ENCODE data around the gene MACROD2.
"Not testable (repeated sequence)": the region's sequence is repeated elsewhere in the genome, so short reads cannot be mapped to it uniquely, and the experiment has no call there.

Gene MACROD2

DNA sequence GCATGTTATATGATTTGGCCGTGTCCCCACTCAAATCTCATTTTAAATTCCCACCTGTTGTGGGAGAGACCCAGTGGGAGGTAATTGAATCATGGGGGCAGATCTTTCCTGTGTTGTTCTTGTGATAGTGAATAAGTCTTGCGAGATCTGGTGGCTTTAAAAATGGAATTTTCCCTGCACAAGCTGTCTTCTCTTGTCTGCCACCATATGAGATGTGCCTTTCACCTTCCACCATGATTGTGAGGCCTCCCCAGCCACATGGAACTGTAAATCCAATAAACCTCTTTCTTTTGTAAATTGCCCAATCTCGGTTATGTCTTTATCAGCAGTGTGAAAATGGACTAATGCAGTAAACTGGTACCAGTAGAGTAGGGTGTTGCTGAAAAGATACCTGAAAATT, 986.2 kb downstream of the MACROD2 start:
- DNase-seq, result not testable (repeated sequence)

DNA sequence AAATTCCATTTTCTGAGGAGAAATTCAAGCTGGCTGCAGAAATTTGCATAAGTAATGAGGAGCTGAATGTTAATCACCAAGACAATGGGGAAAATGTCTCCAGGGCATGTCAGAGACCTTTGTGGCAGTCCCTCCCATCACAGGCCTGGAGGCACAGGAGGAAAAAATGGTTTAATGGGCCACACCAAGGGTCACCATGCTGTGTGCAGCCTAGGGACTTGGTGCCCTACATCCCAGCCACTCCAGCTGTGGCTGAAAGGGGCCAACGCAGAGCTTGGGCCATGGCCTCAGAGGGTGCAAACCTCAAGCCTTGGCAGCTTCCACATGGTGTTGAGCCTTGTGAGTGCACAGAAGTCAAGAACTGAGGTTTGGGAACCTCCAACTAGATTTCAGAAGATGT, 987.0 kb downstream of the MACROD2 start:
- DNase-seq, result not testable (repeated sequence)

DNA sequence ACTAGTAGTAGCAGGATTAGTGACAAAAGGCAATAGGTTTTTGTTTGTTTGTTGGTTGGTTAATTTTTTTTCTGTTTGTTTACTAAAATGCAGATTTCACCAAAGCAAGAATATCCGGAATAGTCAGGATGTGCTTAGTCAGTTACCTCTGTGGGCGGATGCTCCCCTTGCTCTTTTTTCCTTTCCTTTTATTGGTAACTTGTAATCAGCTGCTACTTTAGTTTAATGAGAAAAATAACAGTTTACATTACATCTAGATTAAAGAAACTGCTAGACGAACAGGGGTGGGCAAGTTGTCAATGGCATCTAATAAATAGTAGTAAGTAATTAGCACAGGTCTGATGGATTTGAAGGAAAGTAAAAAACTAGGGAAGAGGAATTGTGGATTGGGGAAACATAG, 989.0 kb downstream of the MACROD2 start:
- no peak for DNase-seq

DNA sequence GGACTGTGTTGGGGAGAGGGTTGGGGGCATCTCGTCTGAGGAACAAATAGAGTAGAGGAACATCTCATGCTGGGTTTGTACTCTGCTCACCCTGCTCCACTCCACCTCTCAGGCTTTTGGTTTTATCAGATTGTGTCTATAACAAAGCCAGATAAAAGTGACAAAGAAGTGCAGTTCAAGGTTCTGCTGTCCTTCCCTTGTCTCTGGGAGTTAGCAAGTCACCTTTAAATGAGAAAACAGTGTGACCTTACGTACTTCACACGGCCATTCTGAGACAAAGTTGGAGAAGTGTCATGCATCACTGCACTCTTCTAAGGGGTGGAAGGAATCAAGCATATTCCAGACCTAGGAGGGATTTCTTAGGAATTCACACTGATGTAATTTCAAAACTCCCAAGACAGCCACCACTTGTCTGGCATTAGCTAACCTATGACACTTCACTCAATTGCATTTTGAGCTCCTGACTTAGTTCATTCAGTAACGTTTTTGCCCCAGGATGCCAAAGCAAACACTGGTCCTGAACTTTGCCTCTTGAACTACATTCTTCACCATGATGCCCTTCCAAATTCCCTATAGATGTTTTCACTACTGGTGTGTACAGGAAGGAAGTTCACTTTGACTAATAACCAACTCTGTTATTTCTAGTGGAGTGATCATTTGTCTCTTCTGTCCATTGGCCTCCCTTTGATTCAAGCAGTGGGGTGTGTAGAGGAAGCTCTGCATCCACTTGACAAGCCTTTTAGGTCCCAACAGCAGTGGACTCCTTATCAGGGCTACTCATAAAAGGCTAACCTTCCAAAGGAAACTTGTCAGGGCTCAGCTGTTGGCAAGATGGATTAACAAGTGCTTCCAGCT, 989.7 kb downstream of the MACROD2 start:
- no peak for DNase-seq

DNA sequence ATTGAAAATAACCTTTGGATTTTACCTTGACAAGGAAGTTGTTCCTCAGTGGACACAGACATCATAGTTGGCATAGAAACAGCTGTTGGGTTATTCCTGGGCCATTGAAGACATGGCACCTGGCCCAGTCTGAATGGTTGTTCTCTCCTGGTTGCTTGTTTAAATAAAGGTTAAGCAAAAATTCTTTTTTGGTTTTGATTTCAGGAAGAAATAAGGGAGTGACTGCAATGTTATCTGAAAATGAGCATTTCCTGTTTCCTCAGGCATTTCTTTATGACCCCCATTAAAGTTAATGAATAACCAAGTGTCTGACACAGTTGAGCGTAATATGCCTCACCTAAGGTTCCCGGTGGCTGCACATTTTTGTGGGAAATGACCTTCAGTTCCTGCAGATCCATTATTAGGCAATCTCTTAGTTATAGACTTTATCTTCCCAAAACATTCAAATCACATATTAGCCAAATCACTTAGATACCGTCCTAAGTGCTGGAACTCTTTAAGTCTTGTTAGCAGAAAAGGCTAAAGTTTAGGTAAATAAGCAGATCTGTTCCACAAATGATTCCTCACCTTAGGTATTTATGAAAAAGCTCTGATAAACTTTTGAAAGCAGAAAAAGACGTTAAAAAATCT, 990.8 kb downstream of the MACROD2 start:
- no peak for DNase-seq

DNA sequence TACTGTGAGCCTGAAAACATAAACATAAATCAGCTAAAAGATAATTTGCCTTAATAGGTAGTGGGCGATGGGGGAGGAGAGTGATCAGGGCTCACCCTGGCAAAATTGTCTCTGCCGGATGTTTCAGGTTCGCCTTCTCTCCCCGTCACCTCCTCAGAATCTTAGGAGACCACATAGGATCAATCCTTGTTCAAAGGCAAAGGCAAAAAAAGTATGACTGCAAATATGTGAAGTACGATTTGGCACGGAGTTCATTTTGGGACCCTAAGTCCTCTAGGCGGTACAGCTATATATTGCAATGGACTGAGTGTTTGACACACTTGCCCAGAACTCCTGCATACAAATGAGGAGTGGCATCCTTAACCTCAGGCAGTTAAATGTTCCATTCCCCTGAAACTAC, 991.3 kb downstream of the MACROD2 start:
- no peak for DNase-seq

DNA sequence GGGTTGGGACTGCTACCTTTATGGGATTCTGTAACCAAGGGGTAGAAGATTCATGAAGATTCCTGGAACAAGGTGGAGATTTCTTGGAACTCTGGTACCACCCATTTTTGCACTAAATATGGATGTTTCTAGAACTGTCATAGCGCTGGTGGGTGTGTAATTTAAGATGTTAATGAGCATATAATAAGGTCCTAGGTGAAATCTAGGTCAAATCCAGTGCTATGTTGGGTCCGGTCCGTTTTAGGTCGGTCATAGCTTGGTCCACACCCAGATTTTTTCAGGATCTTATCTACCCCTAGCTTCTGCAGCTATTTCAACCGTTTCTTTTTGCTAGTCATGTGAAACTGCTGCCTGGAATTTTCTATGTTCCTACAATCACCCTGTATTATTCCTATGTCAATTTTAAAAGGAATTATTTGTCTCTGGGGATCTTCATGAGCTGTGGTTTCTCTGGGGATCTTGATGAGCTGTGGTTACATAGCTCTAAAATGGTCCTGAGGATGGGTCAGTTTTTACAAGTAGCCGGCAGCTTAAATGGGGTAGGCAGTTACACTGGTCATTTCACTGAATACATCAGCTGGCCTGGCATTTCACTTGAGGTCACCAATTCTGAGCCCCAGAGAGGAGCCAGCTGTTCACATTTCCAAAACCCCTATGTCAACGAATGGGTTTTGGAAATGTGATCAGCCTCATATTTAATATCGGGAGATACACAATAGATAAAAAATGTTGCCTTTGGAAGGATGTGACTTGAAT, 994.4 kb downstream of the MACROD2 start:
- no peak for DNase-seq

DNA sequence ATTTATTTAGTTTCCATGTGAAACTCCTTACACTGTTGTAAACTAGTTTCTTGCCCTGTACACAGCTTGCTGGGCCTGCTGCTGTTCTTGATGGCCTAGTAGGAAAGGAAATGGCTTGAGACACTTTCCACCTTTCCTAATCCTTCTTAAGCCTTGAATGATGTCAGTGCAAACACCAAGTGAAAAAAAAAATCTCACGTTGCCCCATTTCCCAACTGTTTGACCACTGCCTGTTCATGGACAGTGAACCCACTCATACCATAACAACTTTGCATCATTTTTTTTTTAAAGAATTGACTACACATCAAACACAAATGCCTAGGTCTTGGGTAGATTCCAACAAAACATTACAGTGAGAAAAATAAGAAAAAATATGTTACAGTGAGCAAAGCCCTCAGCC, 995.7 kb downstream of the MACROD2 start:
- DNase-seq, result no peak

DNA sequence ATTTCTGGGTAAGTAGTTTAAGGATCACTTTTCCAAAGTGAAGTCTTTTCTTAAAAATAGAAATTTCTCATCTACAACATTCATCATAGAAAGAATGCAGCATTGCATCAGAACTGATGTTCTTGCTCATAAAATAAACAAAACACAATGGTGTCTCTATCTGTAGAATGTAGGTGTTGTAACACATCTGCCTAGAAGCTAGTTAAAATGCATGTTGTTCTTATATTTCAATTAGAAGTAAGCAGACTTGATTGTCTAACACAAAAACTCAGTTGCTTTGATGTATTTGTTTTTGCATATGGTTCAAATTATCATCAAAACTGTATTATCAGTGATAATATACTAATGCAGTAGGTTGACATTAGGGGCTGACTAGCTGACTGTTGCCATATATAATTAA, 996.8 kb downstream of the MACROD2 start:
- no peak for DNase-seq

DNA sequence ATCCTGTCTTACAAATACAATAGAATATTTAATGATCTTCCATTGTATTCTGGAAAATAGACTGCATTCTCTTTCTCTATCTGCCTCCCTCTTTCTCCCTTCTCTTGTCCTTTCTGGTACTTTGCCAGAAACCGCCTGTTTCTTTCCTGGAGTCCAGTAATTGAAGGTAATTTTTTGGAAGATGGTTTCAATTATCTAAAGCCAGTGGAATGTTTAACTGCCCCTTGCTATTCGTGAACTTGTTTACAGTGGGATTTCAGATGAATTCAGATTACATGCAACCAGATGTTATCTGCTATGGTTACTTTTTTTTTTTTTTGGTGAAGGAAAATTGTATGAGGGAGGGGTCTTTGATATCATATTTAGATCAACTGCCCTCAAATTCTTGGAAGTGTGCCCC, 997.6 kb downstream of the MACROD2 start:
- DNase-seq, result no peak

DNA sequence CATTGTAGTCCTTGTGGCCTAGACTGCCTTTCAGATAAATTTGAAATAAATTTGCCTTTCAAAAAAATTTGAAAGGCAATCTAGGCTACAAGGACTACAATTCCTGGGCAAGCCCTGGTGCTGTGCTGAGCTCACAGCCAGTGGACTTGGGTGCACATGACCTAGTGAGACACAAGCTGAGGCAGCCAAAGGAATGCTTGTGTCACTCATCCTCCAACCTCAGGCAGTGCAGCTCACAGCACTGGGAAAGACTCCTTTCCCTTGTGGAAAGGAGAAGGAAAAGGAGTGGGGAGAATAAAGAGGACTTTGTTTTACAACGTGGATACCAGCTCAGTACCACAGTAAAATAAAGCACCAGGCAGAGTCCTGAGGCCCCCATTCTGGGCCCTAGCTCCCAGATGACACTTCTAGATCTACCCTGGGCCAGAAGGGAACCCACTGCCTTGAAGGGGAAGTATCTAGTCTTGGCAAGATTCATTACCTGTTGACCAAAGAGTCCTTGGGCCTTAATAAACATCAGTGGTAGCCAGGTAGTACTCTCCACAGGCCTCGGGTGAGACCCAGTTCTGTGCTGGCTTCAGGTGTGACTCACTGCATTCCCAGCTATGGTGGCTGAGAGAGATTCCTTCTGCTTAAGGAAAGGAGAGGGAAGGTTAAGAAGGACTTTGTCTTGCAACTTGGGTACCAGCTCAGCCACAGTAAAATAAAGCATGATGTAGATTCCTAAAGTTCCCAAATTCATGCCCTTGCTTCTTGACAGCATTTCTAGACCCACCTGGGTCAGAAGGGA, 1001.8 kb downstream of the MACROD2 start:
- no peak for DNase-seq

DNA sequence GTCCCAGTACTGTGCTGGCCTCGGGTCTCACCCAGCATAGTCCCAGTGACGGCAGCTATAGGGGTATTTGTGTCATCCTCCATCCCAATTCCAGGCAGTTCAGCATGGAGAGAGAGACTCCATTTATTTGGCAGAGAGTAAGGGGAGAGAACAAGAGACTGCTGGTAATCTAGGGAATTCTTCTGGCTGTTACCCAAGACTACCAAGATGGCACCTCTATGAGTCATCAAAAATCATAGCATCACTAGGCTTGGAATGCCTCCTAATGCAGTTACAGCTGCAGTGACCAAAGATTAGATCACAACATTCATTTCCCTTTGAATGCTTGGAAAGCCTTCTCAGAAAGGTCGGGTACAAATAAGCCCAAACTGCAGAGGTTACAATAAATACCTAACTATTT, 1002.5 kb downstream of the MACROD2 start:
- DNase-seq, result no peak

DNA sequence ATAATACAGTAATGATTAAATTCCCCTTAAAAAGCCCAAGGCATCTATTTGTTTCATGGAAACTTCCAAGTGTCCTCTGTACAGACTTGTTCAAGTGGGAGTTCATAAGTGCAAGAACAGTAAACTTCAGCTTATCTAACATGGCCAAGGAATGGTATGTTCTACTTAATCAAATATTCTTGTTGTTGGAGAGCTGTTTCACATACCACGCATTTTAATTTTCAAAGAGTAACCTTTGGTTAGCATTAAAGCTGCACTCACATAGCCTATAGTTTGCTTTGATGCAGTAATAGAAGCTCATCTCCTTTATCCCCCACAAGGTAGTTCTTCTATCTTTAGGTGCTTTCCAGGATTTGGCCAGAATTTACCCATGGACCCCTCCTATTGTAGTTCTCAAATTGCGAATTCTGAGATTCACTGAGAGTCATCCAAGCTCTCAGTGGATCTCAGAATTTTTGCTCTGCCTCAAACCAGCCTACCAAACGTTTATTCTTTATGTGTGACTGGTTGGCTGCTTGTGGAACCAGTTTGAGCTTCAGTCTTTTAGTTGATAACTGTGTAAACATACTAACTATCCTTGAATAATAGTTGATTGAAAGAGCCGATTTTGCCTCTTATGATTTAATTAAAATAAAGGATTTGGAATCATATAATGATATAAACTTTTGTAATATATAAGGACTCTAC, 1010.1 kb downstream of the MACROD2 start:
- DNase-seq, result no peak

DNA sequence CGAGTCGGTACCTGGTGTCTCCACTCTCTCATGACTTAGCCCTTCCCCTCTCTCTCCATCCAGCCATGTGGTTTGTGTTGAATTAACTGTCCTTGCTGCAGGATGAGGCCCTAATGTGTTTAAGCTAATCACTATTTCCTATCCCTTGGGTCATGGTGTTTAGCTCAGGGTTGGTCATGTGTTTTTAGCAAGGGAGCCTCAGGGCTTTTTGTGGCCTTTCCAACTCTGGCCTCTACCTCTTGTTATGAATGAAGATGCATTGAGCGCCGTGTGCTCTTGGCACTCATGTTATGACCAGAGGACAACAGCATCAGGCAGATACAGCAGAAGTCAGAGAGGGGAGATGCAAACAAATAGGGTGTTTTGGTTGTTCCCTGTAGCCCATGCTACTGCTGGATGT, 1016.3 kb downstream of the MACROD2 start:
- no peak for DNase-seq

DNA sequence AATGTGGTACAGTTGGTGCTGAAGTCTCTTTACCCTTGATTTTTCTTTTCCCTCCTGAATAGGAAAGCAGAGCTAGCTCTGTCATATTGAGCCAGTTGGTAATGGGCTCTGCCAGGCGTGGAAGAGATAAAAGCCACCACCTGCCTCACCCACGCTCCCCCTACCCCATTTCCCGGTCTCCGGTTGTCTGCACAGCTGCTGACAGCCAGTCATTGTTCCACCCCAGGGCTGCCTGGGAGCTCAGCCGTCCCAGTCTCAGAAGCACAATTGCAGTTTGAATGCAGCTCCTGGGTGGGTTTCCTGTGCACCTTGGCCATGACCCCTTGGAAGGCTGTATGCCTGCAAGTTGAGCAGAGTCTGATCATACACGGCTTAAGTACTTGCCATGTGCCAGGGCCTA, 1017.2 kb downstream of the MACROD2 start:
- no peak for DNase-seq

DNA sequence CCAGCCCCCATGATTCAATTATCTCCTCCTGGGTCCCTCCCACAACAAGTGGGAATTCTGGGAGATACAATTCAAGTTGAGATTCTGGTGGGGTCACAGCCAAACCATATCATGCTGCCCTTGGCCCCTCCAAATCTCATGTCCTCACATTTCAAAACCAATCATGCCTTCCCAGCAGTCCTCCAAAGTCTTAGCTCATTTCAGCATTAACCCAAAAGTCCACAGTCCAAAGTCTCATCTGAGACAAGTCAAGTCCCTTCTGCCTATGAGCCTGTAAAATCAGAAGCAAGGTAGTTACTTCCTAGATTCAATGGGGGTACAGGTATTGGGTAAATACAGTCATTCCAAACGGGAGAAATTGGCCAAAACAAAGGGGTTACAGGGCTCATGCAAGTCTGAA, 1021.6 kb downstream of the MACROD2 start:
- not testable (repeated sequence) for DNase-seq

DNA sequence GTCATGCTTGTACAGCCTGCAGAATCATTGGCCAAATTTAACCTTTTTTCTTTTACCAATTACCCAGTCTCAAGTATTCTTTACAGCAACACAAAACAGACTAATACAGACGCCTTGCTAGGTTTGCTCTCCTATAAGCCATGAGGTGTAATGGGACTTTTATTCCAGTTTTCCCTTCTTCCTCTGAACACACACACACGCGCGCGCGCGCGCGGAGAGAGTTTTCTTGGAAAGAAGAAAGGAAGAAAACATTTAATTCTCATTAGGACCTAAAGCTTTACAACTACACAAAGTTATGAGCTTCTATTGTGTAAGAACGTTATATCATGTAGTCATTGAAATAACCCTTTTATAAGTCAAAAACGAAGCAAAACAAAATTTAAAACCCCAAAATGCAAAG, 1023.6 kb downstream of the MACROD2 start:
- DNase-seq, result no peak

DNA sequence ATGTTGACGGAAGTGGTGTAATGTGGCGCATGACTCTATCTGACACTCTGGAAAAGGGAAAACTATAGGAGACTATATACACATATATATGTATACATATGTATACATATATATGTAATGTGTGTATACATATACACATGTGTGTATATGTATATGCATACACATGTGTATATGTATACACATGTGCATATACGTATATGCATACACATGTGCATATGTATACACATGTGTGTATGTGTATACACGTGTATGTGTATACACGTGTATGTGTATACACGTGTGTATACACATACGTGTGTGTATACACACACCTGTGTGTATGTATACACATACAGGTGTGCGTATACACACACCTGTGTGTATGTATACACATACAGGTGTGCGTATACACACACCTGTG, 1025.5 kb downstream of the MACROD2 start:
- no peak for DNase-seq

DNA sequence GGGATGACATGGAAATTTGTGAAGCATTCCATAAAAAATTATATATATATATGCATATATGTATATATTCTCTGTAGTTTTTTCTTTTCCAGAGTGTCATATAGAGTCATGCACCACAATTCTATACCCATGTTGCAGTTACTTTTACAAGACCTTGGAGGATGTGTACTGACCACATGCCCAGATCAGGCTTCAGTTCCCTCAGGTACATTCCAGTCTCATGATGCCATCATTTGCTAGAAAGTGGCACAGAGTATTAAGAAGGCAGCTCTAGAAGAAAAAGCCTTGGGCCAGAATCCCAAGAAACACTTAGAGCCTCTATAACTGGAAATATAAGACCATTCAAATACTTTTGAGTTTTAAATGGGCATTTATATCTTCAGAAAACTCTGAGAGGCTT, 1027.6 kb downstream of the MACROD2 start:
- no peak for DNase-seq

DNA sequence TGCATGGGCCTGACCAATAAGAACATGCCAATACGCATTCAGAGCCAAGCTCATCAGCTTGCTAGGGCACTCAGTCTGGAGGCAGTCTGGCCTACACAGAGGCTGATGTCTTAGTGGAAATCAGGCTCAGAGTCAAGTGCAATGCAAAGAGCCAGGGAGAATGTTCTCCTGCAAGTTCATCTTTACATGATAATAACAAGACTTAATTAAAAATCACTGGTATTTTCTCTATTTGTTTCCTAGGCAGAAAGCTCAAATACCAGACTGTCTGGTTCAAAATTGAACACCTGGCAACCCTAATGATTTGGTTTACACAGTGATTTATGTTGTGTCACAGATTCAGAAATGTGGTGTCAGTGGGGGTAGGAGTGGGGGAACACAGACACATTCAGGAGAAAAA, 1031.4 kb downstream of the MACROD2 start:
- DNase-seq, result no peak

DNA sequence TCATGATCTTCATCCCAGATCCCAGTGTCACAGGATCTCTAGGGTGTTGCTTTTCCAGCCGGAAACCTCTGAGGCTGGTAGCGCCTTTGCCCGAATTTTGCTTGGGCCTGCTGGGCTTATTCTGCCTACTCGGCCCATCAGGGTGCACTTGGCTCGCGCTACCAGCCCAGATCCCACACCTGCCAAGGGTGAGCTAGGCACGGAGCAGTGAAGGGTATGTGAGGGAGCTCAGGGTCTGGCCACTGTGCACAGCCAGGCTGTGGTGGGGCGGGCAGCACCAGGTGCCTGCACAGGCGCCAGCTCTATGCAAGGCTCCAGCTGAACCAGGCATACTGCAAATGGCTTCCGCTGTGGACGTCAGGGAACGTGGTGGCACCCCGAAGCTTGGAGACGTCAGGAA, 1035.5 kb downstream of the MACROD2 start:
- no peak for DNase-seq

DNA sequence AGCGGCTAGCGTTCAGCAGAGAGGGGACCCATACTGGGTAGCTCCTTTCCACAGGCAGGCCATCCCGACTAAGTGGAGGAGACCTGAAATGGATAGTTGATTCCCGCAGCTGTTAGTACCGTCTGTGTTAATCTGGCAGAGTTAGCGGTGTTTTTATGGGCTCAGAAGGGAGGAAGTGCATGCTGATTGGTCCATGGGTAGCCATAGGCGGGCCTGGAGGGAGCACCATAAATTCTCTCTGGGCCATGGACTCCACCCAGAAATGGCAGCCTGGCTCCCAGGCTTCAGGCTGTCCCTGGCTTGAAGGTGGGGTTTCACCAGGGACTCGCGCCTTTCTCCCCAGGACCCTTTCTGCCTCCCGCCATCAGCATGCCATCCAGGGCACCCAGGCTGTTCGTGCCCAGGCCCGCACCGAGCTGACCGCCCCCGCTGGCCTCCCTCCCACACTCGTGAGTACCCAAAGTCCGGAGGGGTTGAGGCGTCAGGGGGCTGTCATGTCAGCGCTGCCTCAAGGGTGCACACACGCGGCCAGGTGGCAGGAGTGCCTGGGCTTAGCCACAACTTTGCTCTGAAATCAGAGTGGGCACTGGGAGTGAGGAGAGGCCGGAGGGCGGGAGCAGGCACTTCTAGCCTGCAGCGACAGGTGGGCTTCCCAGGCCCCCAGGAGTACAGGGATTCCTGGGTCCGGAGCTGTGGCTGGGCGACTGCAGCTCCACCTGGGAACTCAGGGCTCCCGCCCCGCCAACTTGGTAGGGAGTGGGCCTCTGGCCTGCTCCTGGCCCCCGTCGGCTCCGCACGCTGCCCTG, 1036.4 kb downstream of the MACROD2 start:
- no peak for DNase-seq
